GM18861 (cell line): ENCODE data around the gene TSPAN15.

Experiments
- ATAC-seq: cut with Tn5 transposase; IDR thresholded peaks from one replicate; pipeline ENCODE4 v1.9.1; 2021; ENCODE audit not compliant: unreplicated experiment

TSPAN15 gene

DNA sequence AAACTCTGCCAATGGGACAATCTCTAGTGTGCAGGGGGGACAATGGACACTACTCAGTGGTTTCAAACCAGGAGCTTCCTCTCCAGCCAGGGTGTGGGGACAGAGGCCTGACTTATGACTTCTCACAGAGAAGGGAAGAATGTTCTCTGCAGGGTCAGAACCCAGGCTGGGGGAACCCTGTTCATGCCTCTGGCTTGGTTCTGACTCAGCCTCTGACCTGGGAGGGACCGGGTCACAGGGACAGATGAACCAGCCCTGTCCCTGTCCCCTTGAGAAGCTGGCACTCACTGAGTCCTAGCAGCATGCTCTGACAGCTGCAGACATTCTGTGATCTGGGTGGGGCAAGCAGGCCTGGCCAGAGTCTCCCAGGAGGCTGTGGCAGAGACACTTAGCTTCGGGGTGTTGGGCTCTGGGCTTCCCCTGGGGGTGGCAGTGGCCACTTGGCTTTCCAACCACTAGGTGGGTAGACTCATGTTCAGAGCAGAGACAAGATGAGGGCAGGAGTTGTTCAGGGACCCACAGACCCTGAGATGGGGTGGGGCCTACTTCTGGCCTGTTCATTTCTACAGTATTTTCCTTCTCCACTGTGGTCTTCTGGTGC lies 13.6 kb downstream of the TSPAN15 start:
- ATAC-seq: no peak

DNA sequence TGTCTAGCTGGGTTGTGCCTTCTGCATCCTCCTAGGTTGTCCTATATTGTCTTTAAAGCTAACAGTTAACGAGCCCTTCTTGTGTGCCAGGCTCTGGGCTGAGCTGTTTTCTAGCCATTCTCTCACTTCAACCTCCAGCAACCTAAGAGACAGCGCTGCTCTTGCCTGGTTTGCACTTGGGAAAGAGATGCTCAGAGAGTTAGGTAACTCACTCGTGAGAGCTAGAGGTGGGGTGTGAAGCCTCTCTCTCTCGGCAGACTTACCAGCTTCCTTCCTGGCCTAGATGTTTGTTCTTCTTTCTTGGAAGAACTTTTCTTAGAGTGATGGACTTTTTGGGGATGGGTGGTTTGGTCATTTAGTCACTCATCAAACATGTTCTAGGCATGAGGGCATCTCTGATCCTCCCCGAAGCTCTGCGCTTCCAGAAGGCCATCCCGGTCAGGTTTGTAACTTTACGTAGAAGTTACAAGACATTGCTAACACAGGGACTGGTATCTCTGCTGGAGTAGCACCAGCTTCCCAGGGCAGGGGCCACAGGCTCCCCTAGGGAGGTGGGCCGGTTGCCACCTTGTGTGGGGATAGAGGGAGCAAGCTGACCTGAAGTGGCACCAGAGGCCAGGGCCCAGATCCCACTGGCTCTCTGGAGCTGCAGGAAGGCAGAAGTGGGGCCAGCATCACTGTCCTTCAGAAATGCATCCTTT lies 14.3 kb downstream of the TSPAN15 start:
- no peak for ATAC-seq

DNA sequence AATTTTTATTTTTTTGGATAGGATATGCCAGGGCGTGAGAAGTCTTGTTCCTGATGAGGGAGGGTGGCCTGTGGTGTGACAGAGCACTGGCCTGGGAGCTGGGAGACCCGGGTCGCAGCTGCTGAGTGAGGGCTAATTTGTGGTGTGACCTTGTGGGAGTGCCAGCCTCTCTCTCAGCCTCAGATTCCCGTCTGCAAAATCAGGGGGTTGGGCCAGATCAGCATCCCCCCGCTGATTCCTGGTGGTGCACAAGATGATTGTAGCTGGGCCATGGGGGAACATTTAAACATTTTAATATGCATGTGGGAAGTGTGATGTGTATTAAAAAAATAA lies 14.9 kb downstream of the TSPAN15 start:
- no peak for ATAC-seq

DNA sequence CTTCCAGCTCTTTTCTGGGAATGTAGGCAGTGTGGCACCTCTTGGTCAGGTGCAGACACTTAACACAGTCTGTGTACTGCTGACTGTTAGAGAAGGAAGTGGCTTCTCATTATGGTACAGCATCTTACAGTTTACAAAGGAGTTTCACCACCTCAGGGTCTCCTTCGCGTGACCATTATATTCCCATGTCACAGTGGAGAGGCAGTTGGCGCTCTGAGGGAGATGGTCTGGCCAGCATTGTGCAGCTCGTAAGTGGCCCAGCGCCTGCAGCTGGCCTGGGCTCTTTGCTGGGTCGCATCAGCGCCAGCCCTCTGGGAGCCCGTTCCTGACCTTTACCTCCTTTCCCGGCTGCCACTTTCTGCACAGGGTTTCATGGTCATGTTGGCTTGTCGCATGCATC lies 15.4 kb downstream of the TSPAN15 start:
- ATAC-seq: no peak

DNA sequence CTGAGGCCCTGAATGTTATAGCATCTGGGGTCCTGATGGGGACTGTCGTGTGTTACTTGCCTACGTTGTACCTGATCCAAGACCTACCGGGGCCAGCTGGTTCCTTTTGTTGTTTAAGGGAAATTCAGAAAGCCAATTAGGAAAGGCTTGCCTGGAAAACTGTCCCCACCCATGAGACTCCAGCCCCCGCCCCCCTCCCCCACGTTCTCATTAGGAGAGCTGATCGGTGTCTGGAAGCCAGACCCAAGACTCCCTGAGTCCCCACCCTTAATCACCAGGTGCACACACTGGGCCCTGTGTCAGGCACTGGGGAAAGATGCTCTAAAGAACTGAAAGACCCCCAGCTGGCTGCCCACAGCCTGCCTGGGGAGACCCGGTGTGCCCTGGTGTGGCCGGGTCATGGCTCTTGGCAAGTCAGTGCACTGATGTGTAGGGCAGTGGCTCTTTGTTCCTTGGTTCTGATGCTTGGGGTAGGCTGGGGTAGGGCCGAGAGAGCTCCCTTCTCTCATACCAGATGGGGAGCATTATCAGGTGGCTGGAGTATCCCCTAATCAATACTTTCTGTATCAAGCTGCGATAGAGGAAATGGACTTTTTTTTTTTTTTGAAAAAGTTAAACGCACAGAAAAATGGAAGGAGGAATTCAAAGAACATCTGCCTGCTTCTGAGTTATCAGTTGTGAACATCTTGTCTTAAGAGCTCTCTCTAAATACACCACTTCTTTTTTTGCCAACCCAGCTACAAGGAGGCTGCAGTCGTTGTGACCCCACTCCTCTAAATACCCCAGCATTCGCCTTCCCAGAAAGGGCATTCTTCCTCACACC lies 16.9 kb downstream of the TSPAN15 start:
- ATAC-seq: no peak

DNA sequence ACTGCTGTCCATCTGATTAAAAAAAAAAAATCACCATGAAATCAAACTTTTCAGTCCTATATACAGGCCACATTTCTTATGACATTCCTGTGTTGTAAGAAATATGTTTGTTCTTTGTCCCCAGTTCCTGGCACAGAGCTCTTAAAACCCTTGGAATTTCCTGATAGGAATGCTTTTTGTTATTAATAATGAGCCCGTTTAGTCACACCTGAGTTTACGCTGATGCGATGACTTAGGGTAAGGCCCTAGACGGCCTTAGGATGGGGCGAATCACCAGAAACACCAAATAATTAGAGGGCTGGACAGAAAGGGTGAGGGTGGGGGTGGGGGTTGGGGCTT lies 17.5 kb downstream of the TSPAN15 start:
- ATAC-seq: no peak

DNA sequence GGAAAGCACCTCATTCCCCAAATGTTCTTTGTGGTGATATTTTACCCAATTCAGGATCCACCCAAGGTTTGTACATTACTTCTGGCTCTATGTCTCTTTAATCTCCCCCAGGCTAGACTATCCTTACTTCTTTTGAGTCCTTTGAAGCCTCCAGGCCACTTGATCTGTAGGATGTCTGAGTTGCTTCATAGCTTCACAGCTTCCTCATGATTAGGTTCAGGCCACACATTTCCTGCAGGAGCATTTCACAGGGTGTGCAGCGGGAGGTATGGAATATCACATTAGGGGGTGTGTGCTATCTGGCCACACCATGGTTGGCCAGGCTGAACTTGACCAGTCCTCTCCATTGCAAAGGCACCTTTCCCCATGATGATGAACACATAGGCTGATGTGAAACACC lies 18.7 kb downstream of the TSPAN15 start:
- no peak for ATAC-seq

DNA sequence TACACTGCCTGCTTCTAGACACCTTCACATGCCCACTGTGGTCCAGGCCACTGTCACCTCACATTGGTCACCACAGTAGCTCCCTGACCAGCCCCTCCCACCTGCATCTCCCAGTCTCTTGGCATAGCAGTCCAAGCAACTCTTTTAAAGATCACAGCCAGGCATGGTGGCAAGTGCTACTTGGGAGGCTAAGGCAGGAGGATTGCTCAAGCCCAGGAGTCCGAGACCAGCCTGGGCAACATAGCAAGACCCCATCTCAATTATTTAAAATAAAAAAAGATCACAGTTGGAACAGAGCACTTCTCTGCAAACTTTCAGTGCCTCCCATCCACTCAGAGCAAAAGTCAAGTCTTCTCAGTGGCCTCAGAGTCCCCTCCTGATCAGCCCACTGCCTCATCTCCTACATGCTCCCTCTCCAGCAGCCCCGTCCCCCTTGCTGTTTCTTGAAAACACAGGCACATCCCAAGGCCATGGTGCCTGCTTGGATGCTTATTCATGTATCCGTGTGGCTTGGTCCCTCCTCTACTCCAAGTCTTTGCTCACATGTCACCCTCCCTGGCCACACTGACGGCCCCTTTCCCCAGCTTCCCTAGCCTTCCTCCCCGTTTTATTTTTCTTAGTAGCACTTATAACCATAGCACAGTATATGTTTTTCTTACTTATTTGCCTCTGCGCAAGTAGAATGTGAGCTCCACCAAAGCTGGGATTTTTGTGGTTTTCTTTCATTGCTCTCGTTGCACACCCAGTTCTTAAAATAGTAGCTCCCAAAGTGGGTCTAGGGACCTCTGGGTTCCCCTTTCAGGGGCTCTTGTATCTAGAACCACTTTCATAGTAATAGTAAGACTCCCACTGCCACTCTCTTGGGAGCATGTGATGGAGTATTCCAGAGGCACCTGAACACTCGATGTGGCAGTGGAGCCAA lies 19.5 kb downstream of the TSPAN15 start:
- ATAC-seq: no peak

DNA sequence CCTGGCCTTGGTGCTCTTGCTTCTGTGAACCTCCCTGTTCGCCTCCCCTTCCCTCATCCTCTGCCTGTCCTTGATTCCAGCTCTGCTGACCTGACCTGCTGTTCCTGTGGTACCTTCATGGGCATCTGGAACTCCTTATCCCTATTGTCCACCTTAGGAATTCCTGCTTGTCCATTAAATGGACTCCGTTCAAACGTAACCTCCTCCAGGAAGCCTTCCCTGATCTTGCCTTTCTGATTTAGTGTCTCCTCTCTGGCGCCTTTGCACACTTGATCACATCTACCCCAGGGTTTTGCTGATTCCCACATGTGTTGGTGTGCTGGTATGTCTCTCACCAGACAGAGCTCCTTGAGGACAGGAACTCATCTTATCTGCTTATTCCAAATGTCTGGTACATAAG lies 20.9 kb downstream of the TSPAN15 start:
- ATAC-seq: no peak

DNA sequence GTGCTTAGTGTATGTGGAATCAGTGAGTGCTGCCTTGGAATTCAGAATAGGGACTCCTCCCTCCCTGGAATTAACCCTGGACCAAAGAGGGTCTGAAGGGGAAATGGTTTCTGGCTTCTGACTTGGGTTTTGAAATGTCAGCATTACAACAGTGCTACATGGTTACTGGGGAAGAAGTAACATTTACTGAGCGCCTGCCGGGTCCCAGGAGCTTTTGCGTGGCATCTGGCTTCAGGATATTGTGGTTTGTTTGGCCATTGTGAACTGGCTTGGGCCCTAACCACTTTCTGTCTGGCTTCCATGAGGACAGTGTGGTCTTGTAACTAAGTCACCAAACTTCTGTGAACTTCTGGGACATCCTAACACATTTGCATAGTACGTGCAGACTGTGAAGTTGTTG lies 21.3 kb downstream of the TSPAN15 start:
- ATAC-seq: no peak

DNA sequence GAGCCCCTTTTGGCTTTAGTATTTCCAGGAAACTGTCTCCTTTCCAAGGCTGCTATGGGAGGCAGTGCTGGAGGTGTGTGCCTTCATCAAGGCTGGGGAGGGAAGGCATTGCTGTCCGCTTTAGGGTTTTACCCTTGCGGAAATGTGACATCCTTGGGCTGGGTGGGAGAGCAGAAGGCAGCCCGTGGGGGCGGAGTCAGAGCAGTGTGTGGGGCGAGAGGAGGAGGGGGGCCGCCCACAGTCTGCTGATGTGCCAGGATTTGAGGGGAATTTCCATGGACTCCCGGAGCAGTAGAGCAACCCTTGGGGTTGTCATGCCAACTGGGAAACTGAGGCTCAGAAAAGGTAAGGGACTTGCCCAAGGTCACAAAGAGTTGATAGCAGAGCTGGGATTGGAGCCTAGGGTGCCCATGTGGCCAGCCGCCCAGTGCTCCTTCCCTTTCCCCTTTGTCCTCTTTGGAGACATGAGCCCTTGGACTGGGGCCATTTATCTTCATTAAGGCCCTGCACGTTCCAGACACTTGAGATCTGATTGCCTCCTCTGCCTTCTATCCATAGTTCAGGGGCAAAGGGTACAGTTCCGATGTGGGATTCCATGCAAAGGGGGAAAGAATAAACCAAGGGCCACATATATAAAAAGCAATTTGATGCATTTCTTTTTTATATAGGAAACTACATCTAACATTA lies 22.2 kb downstream of the TSPAN15 start:
- no peak for ATAC-seq

DNA sequence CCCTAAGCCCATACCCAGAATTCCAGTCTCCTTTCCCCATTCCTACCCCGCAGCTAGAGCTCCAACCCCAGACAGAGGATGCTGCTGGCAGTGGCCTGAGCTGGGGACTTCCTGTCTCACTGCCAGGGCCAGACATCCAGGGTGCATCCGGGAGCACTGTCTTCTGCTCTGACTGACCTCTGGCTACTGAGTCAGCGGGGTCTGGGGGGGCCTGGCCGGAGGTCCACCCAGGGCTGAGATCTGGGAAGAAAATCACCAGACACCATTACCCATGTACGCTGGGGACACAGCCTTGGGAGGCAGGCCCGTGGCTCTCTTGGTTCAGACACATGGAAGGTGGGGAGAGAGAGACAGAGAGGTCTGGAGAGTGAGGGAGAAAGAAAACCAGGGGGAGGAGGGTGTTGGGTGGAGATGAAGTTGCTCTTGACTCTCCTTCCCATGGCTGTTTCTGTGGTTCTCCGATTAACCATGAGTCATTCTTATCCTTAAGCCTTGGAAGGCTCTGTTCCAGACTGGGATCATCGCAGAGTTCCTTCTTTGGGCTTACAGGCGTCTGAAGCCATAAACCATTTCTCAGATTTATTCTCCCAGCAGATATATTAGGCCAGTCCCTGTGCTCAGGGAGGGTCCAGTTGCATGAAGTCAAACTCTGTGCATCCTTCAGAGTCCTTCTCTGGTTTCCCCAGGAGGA lies 23.6 kb downstream of the TSPAN15 start:
- no peak for ATAC-seq

DNA sequence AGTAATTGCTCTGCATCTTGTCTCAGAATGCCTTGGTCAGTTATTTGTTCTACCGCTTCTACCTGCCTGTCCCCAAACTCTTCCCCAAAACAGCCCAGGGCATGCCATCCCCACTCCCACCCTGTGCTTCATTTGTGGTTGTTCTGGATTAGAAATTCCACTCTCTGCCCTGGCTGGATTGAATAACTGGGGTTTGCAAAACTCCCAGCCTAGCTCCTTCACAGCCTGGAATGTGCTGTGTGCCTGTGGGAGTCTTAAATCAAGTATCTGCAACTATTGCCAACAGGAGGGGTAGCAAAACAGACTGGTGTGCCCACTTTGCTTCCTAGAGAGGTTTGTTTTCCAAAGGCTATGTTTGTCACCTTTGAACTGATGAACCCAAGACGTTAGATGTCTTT lies 24.2 kb downstream of the TSPAN15 start:
- no peak for ATAC-seq

DNA sequence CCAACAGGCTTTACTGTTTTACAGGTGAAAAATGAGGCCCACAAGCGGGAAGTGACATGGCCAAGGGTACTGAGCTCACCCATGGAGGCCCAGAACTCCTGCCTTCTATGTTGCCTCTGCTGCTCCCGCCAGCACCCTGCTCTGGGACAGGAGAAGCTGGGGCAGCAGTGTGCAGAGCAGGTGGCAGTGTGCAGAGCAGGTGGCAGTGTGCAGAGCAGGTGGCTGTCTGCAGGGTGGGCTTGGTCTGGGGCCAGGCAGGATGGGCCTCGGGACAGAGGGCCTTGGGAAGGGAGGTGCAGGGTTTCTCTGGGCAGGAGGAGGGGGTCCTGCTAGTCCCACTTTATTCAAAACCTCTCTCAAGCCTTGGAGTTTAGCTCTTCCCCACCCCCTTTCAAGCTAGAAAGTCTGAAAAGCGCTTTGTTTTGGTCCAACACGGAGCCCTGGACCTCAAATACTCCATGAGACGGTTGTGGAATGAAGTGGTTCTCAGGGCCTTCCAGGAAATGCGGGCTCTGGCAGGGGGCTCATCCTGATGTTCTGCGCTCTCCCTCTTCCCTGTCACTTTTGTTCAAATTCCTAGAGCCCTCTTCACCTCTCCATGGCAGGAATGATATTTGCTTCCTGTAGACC lies 26.8 kb downstream of the TSPAN15 start:
- ATAC-seq: no peak

DNA sequence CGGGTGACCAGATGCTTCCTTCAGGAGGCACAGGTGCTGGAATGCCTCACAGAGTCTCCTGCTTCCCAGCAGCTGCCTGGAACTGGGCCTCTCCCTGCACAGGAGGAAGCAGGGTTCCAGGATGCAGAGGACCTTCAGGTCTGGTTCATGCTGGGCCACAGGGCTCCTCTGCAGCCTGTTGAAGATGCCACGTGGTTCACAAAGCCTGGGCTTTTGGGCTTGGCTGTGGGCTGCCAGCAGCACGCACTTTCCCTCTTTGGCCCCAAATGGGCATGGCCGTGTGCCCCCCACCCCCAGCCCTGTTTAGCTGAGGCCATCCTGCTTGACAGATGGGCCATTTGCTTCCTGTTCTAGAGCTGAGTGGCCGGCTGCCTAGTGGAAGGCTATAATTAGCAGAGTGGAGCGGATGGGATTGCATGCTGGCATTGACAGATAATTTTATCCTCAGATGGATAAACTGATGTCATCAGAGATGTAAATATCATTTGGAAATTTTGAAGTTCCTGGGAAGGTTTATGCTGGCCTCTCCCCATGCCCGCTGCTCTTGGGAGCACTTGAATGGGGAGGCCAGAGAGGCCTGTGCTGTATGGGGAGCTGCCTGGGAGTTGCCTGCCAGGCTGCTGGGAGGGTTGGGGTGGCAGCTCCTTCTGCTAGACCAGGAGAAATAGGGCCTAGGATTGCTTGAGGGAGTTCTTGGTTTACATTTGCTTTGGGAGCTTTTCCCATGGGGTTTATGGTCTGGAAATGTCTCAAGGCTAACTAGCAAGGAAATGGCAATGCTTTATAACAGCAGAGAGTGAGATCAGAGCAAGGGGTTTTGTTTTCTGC lies 28.2 kb downstream of the TSPAN15 start:
- no peak for ATAC-seq

DNA sequence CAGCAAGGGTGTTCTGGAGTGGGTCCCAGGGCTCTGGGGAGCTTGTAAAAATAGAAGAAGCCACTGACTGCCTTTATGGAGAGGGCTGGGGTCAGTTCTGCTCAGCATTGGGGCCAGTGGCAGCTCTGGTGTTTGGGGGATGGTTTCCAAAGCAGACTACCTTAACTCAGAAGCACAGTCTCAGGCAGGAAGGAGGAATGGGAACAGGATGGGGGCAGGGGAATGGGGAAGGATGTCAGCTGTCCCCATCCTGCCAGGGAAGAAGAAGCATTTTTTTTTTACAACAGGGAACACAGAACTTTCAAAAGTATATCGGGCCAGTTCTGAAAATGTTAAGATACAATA lies 28.8 kb downstream of the TSPAN15 start:
- ATAC-seq: no peak

DNA sequence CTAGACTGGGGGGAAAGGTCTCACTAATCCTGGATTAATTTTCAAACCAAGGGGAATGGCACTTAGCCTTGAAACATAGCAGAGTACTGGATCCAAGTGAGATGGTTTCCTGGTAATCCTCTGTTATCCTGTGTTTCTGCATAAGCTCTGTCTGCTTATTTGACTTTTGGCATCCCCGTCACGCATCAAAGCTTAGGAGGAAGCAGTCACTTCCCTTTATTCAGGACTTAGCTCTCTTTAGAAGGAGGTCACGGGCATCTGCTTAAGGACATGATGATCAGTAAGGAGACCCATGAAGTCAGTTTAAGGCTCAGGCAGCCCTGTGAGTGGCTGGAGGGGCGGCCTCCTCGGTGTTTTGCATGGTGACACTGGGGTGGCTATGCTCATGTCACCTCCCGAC lies 30.0 kb downstream of the TSPAN15 start:
- no peak for ATAC-seq

DNA sequence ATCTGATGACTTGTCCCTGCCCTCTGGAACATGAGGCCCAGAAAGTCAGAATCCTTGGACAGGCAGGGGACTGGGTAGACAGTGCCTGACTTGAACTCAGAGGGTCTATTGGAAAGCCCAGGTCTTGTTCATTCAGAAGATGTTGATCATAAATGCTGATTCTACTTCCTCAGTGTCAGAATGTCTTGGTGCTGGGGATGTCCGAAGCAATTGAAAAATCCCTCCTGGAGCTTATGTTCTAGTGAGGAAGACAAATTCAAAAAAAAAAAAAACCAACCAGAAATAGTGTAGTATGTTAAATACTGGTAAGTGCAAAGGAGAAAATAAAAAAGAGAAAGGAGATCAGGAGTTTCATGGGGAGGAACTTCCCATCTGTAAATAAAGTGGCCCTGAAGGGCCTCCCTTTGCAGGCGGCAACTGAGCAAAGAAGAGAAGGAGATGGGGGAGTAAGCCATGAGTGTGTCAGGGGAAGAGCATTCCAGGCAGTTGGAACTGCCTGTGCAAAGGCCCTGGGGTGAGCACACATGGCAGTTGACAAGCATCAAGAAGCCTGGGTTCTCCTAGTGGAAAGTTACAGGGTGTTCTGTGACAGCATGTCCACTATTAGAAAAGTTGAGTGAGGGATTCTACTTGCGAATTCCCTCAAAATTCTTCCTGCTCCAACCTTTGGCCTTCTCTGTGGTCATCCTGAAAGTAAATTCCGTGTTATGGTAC lies 30.7 kb downstream of the TSPAN15 start:
- ATAC-seq: no peak
